NCI-H510A (cell line): Measurements from ENCODE around the gene ZNF664.

Source experiments
- DNase-seq: peaks from one replicate; lab custom pipeline; 2025; lab: John Stamatoyannopoulos, UW

Gene ZNF664

DNA sequence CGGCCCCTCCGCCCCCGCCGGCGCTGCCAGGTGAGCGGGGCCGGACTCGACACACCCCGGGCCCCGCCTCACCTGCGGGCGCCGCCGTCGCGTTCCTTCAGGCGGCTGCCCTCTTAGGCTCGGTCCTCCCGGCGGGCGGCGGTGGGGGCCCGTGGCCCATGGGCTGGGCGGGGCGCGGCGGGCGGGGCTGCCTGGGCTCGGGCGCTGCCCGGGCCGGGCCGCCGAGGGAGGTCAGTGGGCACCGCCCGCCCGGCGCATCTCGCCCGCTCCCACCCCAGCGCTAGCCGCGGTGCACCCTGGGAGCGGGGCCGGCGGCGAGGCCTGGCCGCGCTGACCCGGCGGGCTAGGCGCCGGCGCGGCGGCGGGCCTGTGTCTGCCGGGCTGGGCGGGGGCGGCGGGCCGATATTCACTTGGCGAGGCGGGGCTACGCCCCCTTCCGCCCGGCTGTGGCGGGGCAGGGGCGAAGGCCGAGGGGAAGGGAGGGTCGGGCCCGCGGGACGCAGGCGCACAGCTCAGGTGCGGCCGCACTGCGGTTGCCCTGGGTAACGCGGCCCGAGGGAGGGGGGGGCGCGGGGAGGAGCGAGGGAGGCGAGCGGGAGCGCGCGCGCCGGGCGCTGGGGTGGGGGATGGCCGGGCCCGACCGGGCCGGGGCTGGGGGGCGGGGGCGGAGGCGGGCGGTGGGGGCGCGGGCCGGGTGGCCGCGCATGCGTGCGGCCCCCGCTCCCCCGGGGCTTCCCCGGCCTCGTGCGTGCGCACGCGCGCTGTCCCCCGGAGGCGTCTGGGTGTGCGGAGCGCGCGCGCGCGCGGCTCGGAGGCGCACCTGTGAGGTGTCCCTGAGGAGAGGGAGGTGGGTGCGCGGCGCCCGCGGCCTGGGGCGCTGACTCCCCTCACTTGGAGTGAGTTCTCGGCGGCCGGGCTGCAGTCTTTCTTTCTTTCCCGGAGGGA, at the start of gene ZNF664, which contains the start of gene CCDC92:
TSS of gene ZNF664 (plus strand) at position 759 of the 945 bp plus-strand sequence. CDS start 38,930 bp downstream, outside the sequence.
TSS of gene CCDC92 (minus strand) at position 375 of the 945 bp plus-strand sequence. CDS start 28,526 bp downstream, outside the sequence.
- peak; percentile 96 for DNase-seq

DNA sequence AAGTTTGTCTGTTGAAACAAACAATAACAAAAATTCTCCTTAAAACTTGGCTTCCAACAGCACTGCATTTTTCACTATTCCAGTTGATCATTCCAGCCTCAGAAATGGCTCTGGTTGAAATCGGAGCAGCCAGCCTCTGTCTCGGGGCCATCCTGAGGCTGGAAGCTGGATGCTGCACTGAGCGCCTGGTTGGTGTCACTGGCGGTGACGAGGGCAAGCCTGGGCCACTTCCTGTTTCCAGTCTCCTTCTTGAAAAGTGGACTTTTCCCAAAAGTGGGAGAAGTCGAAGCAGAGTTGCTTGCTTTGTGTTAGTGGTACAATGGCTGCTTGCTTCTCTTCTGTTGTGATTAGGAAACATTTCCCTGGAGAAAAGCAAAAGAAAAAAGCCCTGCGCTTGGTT, 49.1 kb upstream of the ZNF664 start:
- no peak for DNase-seq

DNA sequence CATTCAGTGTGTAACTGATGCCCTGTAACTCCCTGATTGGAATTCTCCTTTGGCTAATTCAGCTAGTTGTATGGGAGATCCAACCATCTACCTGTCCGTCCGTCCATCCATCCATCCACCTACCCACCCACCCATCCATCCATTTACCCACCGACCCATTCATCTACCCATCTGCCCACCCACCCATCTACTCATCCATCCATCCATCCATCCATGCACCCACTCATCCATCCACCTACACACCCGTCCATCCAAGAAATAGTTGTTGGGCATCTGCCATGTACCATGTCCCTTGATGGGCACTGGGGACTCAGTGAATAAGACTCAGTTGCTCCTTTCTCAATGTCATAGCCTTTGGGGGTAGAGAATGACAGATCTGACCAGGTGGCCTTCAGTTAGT, 48.5 kb upstream of the ZNF664 start:
- DNase-seq, result no peak

DNA sequence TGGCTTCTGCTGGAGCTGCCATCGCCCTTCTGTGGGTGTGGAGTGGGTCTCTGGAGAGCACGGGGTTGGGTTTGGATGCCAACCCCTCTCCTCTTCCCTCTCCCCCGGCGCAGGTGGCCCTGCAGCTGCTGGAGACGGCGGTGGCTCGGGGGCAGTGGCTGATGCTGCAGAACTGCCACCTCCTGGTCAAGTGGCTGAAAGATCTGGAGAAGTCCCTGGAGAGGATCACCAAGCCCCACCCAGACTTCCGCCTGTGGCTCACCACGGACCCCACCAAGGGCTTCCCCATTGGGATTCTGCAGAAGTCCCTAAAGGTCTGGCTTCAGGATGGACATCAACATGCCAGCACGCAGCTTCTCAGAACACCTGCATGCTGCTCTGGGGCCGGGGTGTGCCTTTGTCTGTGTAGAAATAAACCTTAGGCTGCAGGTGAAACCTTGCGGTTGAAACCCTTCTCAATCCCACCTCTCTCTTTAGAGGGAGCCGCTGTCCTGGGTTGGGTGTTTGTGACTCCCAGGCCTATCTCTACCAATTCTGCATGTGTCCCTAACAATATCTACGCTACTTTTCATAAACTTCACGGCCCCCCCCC, 44.6 kb upstream of the ZNF664 start:
- peak; percentile 54 for DNase-seq

DNA sequence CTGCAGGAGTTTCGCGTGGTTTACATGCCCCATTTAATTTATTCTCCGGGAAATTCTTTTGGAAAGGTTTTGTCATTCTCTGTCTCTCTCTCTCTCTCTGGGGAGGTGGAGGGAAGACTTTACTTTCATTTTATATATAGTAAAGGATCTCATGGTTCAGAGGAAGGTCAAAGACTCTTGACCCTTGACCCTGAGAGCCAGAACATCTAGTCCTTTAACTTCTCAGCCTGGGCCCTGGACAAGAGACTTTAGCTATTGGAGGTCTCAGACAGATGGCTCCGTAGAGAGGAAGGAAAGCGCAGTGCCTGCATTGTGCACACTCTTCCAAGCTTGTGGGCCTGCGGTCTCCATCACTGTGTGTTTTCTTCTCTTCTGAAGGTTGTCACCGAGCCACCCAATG, 44.1 kb upstream of the ZNF664 start:
- no peak for DNase-seq

DNA sequence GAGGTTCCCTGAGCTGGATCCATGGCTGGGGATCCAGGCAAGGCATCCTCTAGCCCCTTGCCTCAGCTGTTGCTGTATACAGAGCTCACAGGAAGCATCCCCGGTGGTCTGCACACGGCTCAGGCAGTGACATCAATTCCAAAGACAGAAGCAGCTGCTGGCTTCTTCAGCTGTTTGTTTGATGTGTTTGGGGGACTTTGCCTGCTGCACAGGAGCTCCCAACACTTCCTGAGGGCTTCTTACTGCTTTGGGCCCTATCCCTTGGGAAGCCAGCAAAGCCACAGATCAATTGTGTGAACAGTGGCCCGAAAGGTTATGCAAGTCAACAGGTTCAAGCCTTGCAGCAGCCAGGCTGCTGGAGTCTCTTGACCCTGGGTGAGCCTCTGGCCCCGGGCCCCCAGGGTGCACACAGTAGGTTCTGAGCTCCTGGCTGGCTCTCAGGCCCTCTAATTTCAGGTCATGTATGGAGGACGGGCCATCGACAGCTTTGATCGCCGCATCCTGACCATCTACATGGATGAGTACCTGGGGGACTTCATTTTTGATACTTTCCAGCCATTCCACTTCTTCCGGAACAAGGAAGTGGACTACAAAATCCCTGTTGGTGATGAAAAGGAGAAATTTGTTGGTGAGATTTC, 43.0 kb upstream of the ZNF664 start:
- no peak for DNase-seq

DNA sequence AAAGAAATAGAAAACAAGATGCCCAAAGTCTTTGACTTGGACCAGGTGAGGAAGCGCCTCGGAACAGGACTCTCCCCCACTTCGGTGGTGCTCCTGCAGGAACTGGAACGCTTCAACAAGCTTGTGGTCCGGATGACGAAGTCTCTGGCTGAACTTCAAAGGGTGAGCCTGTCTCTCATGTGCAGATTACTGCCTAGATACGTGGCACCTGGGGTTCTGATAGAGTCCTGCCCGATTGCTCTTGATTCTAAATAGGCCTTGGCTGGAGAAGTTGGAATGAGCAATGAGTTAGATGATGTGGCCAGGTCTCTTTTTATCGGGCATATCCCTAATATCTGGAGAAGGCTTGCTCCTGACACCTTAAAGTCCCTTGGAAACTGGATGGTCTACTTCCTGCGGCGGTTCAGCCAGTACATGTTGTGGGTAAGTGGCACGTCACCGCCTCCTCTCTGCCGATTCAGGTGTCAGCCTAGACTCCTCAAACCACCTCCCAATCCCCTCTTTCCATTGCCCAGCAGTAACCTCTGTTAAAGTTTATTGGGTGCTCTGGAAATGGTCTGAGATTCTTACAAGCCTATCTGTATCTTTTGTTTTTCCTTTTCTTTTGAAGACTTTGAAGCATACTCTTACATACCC, 41.2 kb upstream of the ZNF664 start:
- DNase-seq, result no peak

DNA sequence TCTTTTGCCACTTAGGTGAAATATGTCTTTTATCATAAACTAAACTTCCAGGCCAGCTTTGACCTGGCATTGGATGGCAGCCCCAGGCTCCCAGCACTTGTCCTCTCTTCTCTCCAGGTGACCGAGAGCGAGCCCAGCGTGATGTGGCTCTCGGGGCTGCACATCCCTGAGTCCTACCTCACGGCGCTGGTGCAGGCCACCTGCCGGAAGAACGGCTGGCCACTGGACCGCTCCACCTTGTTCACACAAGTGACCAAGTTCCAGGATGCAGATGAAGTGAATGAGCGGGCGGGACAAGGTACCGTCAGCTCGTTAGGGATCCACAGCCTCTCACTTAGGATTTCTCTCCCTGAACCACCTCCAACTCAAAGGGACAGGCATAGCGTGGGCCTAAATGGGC, 39.8 kb upstream of the ZNF664 start:
- DNase-seq, result no peak

DNA sequence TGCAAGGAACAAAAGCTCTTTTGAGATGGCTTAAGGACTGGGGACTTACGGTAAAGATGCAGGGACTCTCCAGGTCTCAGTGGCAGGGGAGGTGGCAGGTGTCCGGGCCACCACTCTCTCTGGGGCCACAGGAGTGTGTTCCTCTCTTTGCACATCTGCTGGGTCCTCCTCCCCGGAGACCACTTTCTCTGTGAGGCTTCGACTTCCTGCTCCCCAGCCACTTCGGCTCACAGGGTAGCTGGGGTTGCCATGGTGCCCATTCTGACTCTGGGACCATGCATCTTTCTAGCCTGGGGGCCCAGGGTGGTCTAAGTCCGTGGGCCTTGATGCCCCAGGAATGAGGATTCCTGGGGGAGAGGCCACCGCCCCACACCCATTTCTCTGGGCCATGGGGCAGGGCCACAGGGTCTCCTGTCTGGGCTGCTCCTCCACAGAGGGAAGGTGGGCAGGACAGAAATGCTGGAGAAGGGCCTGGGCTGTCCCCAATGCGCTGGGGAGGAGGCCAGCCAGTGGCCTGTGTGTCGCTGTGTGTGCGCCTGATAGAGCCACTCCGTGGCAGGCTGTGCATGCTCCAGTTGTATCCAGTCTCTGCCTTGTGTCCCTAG, 38.9 kb upstream of the ZNF664 start:
- no peak for DNase-seq

DNA sequence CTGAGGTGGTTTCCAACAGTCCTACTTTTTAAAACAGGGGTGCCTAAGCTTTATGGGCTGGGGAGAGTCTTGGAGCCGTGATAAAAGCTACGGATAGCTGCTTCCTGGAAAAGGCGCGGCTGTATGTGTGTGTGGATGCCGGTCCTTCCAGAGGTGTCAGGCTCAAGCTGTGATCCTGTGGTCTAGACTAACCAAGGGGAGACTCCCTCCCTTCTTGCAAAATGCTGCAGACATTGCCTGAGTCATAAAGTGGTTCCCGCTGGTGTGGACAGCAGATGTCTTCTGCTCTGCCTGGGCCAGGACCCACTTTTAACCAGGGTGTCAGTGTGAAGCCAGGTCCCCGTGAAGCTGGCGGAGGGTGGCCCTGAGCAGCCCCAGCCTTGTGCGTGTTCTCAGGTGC, 38.2 kb upstream of the ZNF664 start:
- DNase-seq, result no peak

DNA sequence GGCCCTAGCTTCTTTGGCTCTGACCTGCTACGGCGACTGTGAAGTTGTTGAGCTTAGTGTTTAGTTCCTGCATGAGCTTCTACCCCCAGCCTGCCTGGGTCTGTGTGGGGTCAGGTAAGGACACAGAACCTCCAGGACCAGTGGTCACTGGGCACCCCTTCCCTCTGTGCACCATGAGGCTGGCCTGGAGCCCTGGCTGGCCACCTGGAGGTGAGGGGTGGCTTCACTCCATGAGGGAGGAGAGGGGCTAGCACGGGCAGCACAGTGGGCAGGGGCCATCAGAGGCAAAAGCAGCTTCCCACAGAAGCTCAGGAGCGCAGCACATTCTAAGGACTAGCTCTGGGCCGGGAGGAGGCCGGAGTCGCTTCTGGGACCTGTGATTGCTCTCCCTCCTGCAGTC, 37.1 kb upstream of the ZNF664 start:
- no peak for DNase-seq

DNA sequence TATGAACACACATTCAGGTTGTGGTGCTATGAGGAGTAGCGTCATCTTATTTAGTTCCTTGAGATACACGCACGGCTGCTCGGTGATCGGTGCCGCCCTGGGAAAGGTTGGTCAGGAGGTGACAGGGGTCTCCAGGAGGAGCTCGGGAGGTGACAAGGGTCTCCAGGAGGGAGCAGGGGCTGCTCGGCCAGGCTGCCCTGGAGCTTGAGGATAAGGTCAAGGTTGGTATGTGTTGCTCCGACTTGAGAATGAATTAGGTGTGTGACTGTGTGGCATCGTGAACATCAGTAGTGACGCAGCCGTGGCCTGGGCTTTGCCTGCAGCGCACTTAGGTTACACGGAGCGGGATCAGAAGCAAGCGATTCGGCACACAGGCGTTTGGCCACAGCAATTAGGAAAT, 36.5 kb upstream of the ZNF664 start:
- DNase-seq, result no peak

DNA sequence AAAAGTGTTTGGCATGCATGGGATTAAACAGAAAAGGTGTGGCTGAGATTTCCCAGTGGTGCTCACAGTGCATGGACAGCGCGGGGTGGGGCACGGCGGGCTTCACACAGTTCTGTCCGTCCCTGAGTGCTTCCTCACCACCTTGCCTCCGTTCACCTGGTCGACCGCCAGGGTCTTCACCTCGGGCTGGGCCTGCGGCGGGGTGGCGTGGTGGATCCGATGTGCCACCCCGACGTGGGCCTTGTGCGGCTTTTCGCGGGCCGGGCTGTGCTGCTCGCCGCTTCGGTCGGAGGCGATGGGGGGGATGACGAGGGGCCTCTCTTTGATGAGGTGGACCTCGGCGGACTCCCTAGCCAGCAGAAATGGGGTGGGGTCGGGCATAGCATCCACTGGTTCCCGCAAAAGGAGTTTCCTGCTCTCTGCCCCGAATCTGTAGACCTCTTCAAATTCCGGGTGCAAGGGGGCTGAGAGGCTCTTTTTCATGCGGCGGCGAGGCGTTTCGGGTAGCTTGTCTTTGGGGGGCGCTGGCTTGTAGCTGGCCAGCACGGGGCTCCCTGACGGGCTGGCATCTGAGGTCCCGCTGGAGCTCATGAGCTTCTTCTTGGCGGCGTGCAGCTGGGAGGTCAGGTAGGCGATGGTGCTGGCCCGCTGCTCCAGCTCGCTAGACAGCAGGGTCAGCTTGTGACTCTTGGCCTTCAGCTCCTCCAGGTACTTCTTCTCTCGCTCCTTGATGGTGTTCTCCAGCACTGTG, 35.9 kb upstream of the ZNF664 start:
- no peak for DNase-seq

DNA sequence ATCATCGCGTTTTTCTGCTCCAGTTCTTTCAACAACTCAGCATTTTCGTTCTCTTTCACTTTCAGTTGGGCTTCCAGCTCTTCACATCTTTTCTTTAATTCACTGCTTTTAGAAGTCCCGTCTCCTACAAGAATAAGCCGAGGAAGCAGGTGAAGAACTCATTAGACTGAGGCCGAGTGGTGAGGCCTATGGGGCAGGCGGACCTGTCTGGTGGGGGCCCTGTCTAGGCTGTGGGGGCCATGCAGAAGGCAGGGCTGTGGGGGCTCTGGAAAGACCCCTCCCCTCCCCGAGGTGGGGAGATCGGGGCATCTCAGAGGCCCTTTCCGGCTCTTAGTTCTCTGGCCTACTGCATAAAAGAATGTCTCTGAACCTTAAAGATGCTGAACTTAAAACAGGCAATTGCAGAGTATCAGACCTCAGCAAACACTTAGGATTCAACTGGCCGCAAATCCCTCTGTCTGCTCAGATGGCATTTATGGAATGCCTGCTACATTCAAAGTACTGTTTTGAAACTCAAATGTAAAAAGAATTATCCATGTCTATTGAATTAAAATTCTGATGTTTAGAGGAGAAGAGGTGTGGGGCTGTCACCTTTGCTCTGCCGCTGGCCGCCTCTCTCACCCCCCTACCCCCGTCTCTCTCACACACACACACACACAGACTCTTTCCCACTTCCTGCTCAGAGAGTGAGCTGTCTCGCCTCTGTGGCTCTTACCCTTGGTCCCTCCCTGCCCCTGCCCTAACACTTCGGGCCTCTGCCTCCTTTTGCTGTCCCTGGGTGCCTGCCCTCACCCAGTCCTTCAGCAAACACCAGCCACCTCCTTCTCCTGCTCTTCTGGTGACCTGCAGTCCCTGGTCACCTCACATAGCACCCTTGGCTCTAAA, 35.1 kb upstream of the ZNF664 start:
- DNase-seq, result no peak

DNA sequence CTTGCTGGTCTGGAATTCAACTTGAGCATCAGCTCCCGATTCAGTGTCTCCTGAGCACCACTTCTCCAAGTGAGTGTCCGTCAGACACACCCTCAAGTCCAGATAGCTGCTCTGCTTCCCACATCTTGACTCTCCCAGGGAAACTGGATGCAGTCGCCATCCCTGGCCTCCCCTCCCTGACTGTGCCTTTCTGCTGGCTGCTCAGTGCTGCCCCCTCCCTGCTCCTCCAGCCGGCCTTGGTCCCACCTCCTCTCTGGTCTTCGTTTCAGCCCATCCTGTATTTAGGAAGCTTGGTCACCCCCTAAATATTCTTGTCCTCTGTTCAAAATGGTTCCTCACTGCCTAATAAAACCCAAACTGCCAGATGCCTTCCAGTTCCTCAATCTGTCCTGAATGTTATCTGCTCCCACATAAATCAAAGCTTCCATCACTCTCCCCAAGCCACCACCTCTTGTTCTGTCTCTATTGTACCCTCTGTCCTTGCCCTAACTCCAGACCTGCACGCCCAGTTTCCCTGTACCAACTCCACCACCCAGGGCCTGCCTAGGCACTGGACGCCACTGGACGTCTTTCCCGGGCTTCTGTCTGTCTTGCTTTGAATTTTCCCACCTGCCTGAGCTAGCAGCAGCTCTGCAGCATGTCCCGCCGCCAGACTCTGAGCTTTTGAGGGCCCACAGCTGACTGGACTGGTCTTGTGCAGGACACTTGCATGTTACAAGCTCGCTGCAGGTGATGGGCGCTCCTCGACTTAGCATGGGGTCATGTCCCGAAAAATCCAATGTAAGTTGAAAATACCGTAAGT, 34.1 kb upstream of the ZNF664 start:
- DNase-seq, result no peak

DNA sequence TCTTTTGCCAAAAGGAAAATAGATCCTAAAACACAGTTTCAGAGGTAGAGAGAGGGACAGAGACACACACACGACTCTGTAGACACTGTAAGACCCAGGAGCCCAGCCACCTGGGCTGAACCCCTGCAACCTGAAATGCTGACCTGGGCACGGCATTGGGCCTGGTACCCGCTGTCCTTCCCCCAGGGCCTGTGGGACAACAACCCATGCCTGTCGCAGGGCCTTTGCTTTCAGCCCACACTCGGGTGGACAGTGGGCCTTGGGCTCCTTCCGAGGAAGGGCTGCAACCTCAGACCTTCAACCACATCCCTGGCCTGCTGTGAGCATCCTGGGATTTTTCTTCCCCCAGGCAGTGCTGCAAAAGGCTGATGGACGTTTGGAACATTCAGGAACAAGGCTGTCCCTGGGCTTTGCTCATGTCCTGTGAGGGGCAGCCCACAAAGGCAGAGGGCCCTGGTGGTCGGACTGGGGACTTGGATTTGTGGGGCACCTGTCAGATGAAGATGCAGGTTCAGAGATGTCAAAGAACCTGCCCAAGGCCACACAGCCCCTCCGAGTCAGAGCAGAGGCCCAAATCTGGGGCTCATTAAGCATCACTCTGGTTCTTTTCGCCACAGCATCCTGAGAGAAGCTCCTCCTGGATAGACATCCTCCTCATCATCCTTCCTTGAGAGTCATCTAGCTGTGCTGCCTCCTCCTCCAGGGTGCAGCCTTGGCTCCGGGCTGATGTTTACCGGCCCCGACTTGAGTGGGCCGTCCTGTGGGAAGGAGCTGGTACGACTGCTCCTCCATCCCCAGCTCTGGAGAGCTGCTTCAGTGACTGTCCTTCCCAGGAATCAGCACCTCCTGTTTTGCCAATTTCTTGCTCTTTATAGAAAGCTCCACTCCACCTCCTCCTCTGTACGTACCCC, 33.0 kb upstream of the ZNF664 start:
- no peak for DNase-seq

DNA sequence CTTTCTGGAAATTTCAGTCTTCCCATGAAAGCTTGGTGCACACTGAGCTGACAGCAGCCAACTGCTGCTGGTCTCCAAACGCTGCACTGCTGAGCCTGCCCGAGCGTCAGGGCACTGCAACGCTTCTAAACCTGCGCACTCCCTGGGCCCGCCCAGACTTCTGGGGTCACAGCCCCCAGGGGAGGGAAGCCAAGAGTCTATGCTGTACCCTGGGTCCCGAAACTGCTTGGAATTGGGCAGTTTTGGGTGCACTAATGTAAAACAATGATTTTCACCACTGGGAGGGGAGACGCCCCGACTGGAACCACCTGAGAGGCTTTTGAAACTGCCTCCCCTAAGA, 32.4 kb upstream of the ZNF664 start:
- DNase-seq, result no peak

DNA sequence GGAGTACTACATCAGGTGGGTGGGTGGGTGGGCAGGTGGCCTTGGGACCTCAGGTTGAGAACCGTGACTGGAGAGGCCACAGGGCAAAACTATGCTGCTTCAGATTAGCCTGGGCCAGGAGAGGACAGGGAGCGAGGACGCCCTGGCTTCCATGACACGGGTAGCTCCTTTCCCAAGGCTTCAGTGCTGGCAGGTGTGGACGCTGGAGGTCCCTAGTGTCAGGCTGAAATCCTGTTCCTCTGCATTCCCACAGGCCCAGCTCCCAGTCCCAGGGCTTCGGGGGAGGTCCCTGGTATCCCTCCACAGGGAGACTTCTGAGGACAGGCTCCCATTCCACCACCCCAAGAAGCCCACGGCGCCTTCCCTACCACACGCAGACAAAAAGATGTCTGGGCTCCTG, 32.0 kb upstream of the ZNF664 start:
- no peak for DNase-seq
